ENCODE measurements around the gene ISG15. TPM values are rescaled to one million over a fixed set of nuclear protein-coding genes. Genes with fewer than 3 reads are reported as not detected.

ISG15 gene
- total and polyA plus RNA-seq, 9 of the 15 experiments (the other 6 are each of a cell fraction or from before 2014, with no cell fraction given), result 0.40 to 58.3 (median 12.2) TPM

GRCh38 chr1:1013105-1013921 lies at the start of gene ISG15 (continued):
- TF ChIP-seq ZBTB12 (CRISPR knock-in tag; IDR thresholded peaks at IDR 0.05), result 0 out of 2 replicates have a peak, but pooled peaks have one; percentile 58
- no peak for TF ChIP-seq E2F3 (CRISPR knock-in tag; IDR thresholded peaks at IDR 0.05)
- peak; percentile 19; the same call in 1 of the 2 replicates for TF ChIP-seq STAG1 (CRISPR knock-in tag; IDR thresholded peaks at IDR 0.05; ENCODE audit: borderline replicate concordance)
- no peak for TF ChIP-seq NFIX (CRISPR knock-in tag; IDR thresholded peaks at IDR 0.05; ENCODE audit: low read depth)
- peak; percentile 85; the same call in 1 of the 2 replicates for TF ChIP-seq FOXM1 (IDR thresholded peaks at IDR 0.05; ENCODE audit: low read depth)
- no peak for TF ChIP-seq FOXM1 (CRISPR knock-in tag; IDR thresholded peaks at IDR 0.05; ENCODE audit: low read depth)
- no peak for TF ChIP-seq PRMT5 (CRISPR knock-in tag; IDR thresholded peaks at IDR 0.05)
- no peak for TF ChIP-seq SMARCA5 (IDR thresholded peaks at IDR 0.05)
- TF ChIP-seq VEZF1 (CRISPR knock-in tag; IDR thresholded peaks at IDR 0.05), result peak; percentile 45
- TF ChIP-seq AFF4 (CRISPR knock-in tag; IDR thresholded peaks at IDR 0.05), result no peak
- no peak for TF ChIP-seq U2AF2 (optimal IDR thresholded peaks at IDR 0.05; ENCODE audit: low read depth, low read length)
- TF ChIP-seq CAMTA2 (CRISPR knock-in tag; conservative IDR thresholded peaks at IDR 0.05), result no peak
- TF ChIP-seq ZFPM2 (CRISPR knock-in tag; IDR thresholded peaks at IDR 0.05), result no peak
- no peak for TF ChIP-seq THRA (IDR thresholded peaks at IDR 0.05)
- no peak for TF ChIP-seq AFF1 (IDR thresholded peaks at IDR 0.05; ENCODE audit: low read depth in 1 of 2, partially characterized antibody in 2 of 2)
